ENCODE data around the gene NOBOX.

DNA sequence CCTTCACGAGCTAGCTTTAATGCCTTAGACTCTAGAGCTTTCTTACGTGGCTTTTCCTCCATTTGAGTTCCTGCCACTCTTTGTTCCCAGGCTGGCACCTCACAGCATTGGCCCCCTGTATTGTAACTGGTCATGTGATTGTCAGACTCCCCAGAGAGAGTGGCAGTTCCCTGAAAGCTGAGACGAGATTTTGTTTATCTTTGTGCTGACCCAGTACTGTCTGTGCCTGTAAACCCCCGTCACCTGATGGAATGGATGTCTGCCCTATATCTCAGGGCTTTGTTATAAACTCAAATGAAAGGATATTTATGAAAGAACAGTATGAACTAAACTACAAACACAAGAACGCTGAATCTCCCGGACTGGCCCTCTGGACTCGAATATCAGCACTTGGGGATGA lies 13.0 kb downstream of the NOBOX start:
- TF ChIP-seq, protein P1, sequence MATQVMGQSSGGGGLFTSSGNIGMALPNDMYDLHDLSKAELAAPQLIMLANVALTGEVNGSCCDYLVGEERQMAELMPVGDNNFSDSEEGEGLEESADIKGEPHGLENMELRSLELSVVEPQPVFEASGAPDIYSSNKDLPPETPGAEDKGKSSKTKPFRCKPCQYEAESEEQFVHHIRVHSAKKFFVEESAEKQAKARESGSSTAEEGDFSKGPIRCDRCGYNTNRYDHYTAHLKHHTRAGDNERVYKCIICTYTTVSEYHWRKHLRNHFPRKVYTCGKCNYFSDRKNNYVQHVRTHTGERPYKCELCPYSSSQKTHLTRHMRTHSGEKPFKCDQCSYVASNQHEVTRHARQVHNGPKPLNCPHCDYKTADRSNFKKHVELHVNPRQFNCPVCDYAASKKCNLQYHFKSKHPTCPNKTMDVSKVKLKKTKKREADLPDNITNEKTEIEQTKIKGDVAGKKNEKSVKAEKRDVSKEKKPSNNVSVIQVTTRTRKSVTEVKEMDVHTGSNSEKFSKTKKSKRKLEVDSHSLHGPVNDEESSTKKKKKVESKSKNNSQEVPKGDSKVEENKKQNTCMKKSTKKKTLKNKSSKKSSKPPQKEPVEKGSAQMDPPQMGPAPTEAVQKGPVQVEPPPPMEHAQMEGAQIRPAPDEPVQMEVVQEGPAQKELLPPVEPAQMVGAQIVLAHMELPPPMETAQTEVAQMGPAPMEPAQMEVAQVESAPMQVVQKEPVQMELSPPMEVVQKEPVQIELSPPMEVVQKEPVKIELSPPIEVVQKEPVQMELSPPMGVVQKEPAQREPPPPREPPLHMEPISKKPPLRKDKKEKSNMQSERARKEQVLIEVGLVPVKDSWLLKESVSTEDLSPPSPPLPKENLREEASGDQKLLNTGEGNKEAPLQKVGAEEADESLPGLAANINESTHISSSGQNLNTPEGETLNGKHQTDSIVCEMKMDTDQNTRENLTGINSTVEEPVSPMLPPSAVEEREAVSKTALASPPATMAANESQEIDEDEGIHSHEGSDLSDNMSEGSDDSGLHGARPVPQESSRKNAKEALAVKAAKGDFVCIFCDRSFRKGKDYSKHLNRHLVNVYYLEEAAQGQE (IDR thresholded peaks at IDR 0.05; ENCODE audit: unreplicated experiment): no peak
- TF ChIP-seq, protein P2, sequence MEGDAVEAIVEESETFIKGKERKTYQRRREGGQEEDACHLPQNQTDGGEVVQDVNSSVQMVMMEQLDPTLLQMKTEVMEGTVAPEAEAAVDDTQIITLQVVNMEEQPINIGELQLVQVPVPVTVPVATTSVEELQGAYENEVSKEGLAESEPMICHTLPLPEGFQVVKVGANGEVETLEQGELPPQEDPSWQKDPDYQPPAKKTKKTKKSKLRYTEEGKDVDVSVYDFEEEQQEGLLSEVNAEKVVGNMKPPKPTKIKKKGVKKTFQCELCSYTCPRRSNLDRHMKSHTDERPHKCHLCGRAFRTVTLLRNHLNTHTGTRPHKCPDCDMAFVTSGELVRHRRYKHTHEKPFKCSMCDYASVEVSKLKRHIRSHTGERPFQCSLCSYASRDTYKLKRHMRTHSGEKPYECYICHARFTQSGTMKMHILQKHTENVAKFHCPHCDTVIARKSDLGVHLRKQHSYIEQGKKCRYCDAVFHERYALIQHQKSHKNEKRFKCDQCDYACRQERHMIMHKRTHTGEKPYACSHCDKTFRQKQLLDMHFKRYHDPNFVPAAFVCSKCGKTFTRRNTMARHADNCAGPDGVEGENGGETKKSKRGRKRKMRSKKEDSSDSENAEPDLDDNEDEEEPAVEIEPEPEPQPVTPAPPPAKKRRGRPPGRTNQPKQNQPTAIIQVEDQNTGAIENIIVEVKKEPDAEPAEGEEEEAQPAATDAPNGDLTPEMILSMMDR (conservative IDR thresholded peaks at IDR 0.05; ENCODE audit: low read depth in 2 of 2): no peak
- TF ChIP-seq EZH2phosphoT487 (IDR thresholded peaks at IDR 0.05; ENCODE audit: unreplicated experiment) (no peak), EZH2 (IDR thresholded peaks at IDR 0.05; ENCODE audit: low read depth, unreplicated experiment) (no peak), CREB1 (CRISPR knock-in tag; IDR thresholded peaks at IDR 0.05; ENCODE audit: low read depth) (no peak), STAT1 (IDR thresholded peaks at IDR 0.05; ENCODE audit: unreplicated experiment) (no peak), POLR2AphosphoS5 (IDR thresholded peaks at IDR 0.05; ENCODE audit: low read depth) (no peak), JUNB (IDR thresholded peaks at IDR 0.05; ENCODE audit: unreplicated experiment) (no peak), NANOG (IDR thresholded peaks at IDR 0.05; ENCODE audit: borderline replicate concordance) (no peak), ZNF114 (CRISPR knock-in tag; IDR thresholded peaks at IDR 0.05) (no peak), ZNF331 (CRISPR knock-in tag; IDR thresholded peaks at IDR 0.05; ENCODE audit: low read depth) (no peak)
- TF ChIP-seq, protein P3, sequence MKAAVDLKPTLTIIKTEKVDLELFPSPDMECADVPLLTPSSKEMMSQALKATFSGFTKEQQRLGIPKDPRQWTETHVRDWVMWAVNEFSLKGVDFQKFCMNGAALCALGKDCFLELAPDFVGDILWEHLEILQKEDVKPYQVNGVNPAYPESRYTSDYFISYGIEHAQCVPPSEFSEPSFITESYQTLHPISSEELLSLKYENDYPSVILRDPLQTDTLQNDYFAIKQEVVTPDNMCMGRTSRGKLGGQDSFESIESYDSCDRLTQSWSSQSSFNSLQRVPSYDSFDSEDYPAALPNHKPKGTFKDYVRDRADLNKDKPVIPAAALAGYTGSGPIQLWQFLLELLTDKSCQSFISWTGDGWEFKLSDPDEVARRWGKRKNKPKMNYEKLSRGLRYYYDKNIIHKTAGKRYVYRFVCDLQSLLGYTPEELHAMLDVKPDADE (IDR thresholded peaks at IDR 0.05): no peak
- TF ChIP-seq, protein P4, sequence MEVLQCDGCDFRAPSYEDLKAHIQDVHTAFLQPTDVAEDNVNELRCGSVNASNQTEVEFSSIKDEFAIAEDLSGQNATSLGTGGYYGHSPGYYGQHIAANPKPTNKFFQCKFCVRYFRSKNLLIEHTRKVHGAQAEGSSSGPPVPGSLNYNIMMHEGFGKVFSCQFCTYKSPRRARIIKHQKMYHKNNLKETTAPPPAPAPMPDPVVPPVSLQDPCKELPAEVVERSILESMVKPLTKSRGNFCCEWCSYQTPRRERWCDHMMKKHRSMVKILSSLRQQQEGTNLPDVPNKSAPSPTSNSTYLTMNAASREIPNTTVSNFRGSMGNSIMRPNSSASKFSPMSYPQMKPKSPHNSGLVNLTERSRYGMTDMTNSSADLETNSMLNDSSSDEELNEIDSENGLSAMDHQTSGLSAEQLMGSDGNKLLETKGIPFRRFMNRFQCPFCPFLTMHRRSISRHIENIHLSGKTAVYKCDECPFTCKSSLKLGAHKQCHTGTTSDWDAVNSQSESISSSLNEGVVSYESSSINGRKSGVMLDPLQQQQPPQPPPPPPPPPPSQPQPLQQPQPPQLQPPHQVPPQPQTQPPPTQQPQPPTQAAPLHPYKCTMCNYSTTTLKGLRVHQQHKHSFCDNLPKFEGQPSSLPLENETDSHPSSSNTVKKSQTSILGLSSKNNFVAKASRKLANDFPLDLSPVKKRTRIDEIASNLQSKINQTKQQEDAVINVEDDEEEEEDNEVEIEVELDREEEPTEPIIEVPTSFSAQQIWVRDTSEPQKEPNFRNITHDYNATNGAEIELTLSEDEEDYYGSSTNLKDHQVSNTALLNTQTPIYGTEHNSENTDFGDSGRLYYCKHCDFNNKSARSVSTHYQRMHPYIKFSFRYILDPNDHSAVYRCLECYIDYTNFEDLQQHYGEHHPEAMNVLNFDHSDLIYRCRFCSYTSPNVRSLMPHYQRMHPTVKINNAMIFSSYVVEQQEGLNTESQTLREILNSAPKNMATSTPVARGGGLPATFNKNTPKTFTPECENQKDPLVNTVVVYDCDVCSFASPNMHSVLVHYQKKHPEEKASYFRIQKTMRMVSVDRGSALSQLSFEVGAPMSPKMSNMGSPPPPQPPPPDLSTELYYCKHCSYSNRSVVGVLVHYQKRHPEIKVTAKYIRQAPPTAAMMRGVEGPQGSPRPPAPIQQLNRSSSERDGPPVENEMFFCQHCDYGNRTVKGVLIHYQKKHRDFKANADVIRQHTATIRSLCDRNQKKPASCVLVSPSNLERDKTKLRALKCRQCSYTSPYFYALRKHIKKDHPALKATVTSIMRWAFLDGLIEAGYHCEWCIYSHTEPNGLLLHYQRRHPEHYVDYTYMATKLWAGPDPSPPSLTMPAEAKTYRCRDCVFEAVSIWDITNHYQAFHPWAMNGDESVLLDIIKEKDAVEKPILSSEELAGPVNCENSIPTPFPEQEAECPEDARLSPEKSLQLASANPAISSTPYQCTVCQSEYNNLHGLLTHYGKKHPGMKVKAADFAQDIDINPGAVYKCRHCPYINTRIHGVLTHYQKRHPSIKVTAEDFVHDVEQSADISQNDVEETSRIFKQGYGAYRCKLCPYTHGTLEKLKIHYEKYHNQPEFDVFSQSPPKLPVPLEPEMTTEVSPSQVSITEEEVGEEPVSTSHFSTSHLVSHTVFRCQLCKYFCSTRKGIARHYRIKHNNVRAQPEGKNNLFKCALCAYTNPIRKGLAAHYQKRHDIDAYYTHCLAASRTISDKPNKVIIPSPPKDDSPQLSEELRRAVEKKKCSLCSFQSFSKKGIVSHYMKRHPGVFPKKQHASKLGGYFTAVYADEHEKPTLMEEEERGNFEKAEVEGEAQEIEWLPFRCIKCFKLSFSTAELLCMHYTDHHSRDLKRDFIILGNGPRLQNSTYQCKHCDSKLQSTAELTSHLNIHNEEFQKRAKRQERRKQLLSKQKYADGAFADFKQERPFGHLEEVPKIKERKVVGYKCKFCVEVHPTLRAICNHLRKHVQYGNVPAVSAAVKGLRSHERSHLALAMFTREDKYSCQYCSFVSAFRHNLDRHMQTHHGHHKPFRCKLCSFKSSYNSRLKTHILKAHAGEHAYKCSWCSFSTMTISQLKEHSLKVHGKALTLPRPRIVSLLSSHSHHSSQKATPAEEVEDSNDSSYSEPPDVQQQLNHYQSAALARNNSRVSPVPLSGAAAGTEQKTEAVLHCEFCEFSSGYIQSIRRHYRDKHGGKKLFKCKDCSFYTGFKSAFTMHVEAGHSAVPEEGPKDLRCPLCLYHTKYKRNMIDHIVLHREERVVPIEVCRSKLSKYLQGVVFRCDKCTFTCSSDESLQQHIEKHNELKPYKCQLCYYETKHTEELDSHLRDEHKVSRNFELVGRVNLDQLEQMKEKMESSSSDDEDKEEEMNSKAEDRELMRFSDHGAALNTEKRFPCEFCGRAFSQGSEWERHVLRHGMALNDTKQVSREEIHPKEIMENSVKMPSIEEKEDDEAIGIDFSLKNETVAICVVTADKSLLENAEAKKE (CRISPR knock-in tag; IDR thresholded peaks at IDR 0.05): no peak

Measured in GM23338 (cell line).